ENCODE measurements around the gene SNCG. TPM values are rescaled to one million over a fixed set of nuclear protein-coding genes. Genes with fewer than 3 reads are reported as not detected.

SNCG gene
- total RNA-seq, 1 experiment from 2014 or later = 61.1 TPM

GRCh38 chr10:86960863-86961434 lies 2.5 kb downstream of the SNCG start:
- RAD21 ChIA-PET (ENCODE audit: low non-redundant PET in 1 of 2, low total read pairs in 2 of 2, uncharacterized antibody in 2 of 2, unreplicated experiment in 2 of 2) = interaction anchor here in 1 of 2 experiments (1.2 to 1.5 kb wide), 2 partner anchors 9 to 16 kb away, joined by 3 read pairs; no protein-coding TSS in a partner anchor
- ATAC-seq = no peak
- peak overlapping the region; percentile 71 for H3K9ac ChIP-seq (ENCODE audit: low read length)
- H3K79me2 ChIP-seq (ENCODE audit: insufficient read depth, low read length) = peaks cover 8% of the 10 kb centered on the region; the same call in 1 of the 2 replicates
- H3K9me3 ChIP-seq (ENCODE audit: control insufficient read depth in 1 of 2, insufficient read depth in 1 of 2, low read depth in 1 of 2, low read length in 2 of 2) = no peaks in the 10 kb centered on the region
- H4K20me1 ChIP-seq (ENCODE audit: insufficient read depth) = no peaks in the 10 kb centered on the region
- TF ChIP-seq ZFX (IDR thresholded peaks at IDR 0.05) = no peak
- TF ChIP-seq YY1 (IDR thresholded peaks at IDR 0.05; ENCODE audit: extremely low read depth, insufficient replicate concordance, low read depth, low read length) = no peak
- TF ChIP-seq POLR2A (IDR thresholded peaks at IDR 0.05; ENCODE audit: borderline replicate concordance, extremely low read depth, insufficient read depth, insufficient read length) = no peak
- TF ChIP-seq POLR2AphosphoS5 (IDR thresholded peaks at IDR 0.05; ENCODE audit: low read depth, low read length) = no peak; the same call in 1 of the 2 replicates
- peak overlapping the region; percentile 94 for H3K27ac ChIP-seq (ENCODE audit: low read depth, low read length)
- intact Hi-C loops (cut with micrococcal nuclease) = loop anchor here (1.0 to 5.0 kb wide), 2 partner anchors 22 to 249 kb away; no protein-coding TSS in a partner anchor
- POLR2A ChIA-PET = interaction anchor here (1.0 to 5.7 kb wide), 2 partner anchors 8 to 268 kb away, joined by 4 to 58 read pairs; partner anchors contain the start of gene ADIRF
- no peaks in the 10 kb centered on the region for H3K27me3 ChIP-seq (ENCODE audit: insufficient read depth, low read length)
- H3K4me1 ChIP-seq (ENCODE audit: control insufficient read depth in 1 of 2, insufficient read depth in 2 of 2, low read length in 2 of 2) = peaks cover 52 to 79% of the 10 kb centered on the region in 2 experiments
- DNase-seq (ENCODE audit: low read depth, low spot score) = no peak
- H3K4me2 ChIP-seq (ENCODE audit: low read length) = peak overlapping the region; percentile 100
- H3K9me2 ChIP-seq (ENCODE audit: insufficient read depth) = no peaks in the 10 kb centered on the region
- no TSS peak for BruUV-seq (replicated peaks)
- no peak overlapping the region for H2AFZ ChIP-seq (ENCODE audit: low read depth, low read length, poor library complexity, severe bottlenecking)
- 0 out of 4 replicates have a peak, but pooled peaks cover 0 to 5% of the 10 kb centered on the region in 2 experiments for H3K36me3 ChIP-seq (ENCODE audit: control insufficient read depth in 1 of 2, insufficient read depth in 2 of 2, low read length in 2 of 2)
- CTCF ChIA-PET = interaction anchor here (0.7 to 3.7 kb wide), 8 partner anchors 8 to 475 kb away, joined by 3 to 36 read pairs (median 6); partner anchors contain the start of gene ADIRF
- H3K4me3 ChIP-seq (replicated peaks in 1 of 2; ENCODE audit: low read depth in 1 of 2, low read length in 2 of 2) = peak overlapping the region; percentile 50 to 57

GRCh38 chr10:86961481-86962091 lies 3.2 kb downstream of the SNCG start:
- peak overlapping the region; percentile 71 for H3K9ac ChIP-seq (ENCODE audit: low read length)
- ChIA-PET RAD21 (ENCODE audit: low non-redundant PET in 1 of 2, low total read pairs in 2 of 2, uncharacterized antibody in 2 of 2, unreplicated experiment in 2 of 2) (no interaction called here), POLR2A (interaction anchor here (5.7 kb wide), 1 partner anchor 7 kb away, joined by 58 read pairs; the partner anchor contains the start of gene ADIRF), CTCF (interaction anchor here (1.1 to 3.7 kb wide), 4 partner anchors 8 to 276 kb away, joined by 3 to 36 read pairs (median 9); partner anchors contain the start of gene ADIRF)
- peaks cover 59 to 86% of the 10 kb centered on the region in 2 experiments for H3K4me1 ChIP-seq (ENCODE audit: control insufficient read depth in 1 of 2, insufficient read depth in 2 of 2, low read length in 2 of 2)
- intact Hi-C loops (cut with micrococcal nuclease) = loop anchor here (5.0 kb wide), 1 partner anchor 249 kb away; no protein-coding TSS in a partner anchor
- H3K4me2 ChIP-seq (ENCODE audit: low read length) = peak overlapping the region; percentile 100
- no peaks in the 10 kb centered on the region for H3K9me2 ChIP-seq (ENCODE audit: insufficient read depth)
- no peaks in the 10 kb centered on the region for H3K27me3 ChIP-seq (ENCODE audit: insufficient read depth, low read length)
- H3K4me3 ChIP-seq (replicated peaks in 1 of 2; ENCODE audit: low read depth in 1 of 2, low read length in 2 of 2) = peak overlapping the region in 1 of 2 experiments; percentile 4; a peak in 1 of 4 replicates
- H4K20me1 ChIP-seq (ENCODE audit: insufficient read depth) = no peaks in the 10 kb centered on the region
- peak overlapping the region; percentile 94; the same call in 1 of the 2 replicates for H3K27ac ChIP-seq (ENCODE audit: low read depth, low read length)
- H3K9me3 ChIP-seq (ENCODE audit: control insufficient read depth in 1 of 2, insufficient read depth in 1 of 2, low read depth in 1 of 2, low read length in 2 of 2) = no peaks in the 10 kb centered on the region
- DNase-seq (ENCODE audit: low read depth, low spot score) (no peak), ATAC-seq (no peak)
- peaks cover 8% of the 10 kb centered on the region; the same call in 1 of the 2 replicates for H3K79me2 ChIP-seq (ENCODE audit: insufficient read depth, low read length)
- BruUV-seq (replicated peaks) = no TSS peak
- 0 out of 4 replicates have a peak, but pooled peaks cover 0 to 5% of the 10 kb centered on the region in 2 experiments for H3K36me3 ChIP-seq (ENCODE audit: control insufficient read depth in 1 of 2, insufficient read depth in 2 of 2, low read length in 2 of 2)
- TF ChIP-seq POLR2AphosphoS5 (IDR thresholded peaks at IDR 0.05; ENCODE audit: low read depth, low read length) = peak; percentile 13; the same call in 1 of the 2 replicates
- no peak for TF ChIP-seq SP1 (IDR thresholded peaks at IDR 0.05; ENCODE audit: low read depth)
- no peak for TF ChIP-seq CBX3 (IDR thresholded peaks at IDR 0.05; ENCODE audit: low read depth)
- no peak overlapping the region for H2AFZ ChIP-seq (ENCODE audit: low read depth, low read length, poor library complexity, severe bottlenecking)

All from HCT116 (cell line).